ENCODE results near the gene TBC1D16. TPM values are rescaled to one million over a fixed set of nuclear protein-coding genes. Genes with fewer than 3 reads are reported as not detected.

Gene TBC1D16
- total and polyA plus RNA-seq, 2 donors (not counting 1 experiment from before 2014, with no cell fraction given): 0.82 to 2.7 TPM

DNA sequence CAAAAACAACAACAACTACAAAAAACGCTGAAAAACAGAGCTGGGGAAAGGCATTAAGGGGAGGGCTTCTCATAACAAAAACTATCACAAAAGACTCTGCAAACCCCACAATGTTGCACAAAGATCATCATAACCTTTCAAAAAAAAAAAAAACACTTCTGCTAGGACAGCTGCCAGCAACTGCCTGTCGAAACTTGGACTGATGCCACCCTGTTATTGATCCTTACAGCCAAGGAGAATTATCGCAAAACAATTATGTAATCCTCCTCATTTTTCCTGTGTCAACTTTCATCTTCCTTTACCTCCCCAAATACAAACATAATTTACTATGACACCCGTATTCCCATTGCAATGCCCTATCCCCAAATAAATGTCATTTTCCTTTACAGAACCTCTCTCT is 10.0 kb upstream of the TBC1D16 start:
- H3K27me3 ChIP-seq (replicated peaks in 1 of 4; ENCODE audit: control extremely low read depth in 1 of 4, control insufficient read depth in 3 of 4, insufficient read depth in 4 of 4, low read length in 3 of 4): no peaks in the 10 kb centered on the region

DNA sequence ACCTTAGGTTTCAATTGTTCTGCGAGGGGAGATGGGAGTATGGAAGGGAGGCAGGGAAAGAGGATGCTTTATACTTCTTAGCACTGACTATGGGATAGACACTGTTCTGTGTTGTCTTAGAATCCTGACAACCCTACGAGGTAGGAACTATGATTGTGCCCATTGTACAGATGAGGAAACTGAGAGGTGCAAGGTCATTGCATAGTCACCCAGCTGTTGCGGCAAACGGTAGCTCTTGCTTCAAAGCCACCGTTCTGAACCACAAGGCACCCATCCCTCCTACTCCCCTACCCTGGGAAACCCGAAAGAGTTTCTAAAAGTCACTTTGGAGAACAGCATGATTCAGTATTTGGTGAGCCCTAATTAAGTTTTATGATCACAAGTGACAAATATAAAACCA is 8.3 kb upstream of the TBC1D16 start:
- no peak for DNase-seq
- Histone ChIP-seq H3K27ac (ENCODE audit: low read length in 2 of 2) (no peak overlapping the region), H3K36me3 (replicated peaks in 1 of 2; ENCODE audit: control extremely low read depth in 1 of 2, control insufficient read depth in 1 of 2, extremely low read depth in 1 of 2, insufficient read depth in 2 of 2, low read length in 1 of 2) (no peaks in the 10 kb centered on the region), H3K27me3 (replicated peaks in 1 of 4; ENCODE audit: control extremely low read depth in 1 of 4, control insufficient read depth in 3 of 4, insufficient read depth in 4 of 4, low read length in 3 of 4) (no peaks in the 10 kb centered on the region), H3K9me3 (ENCODE audit: control extremely low read depth in 1 of 3, control insufficient read depth in 2 of 3, insufficient read depth in 1 of 3, low read length in 2 of 3) (no peaks in the 10 kb centered on the region), H3K9ac (ENCODE audit: low read length) (no peak overlapping the region), H4K20me1 (ENCODE audit: control insufficient read depth, insufficient read depth, low read length, poor library complexity, severe bottlenecking) (no peaks in the 10 kb centered on the region), H3K79me2 (ENCODE audit: control insufficient read depth, insufficient read depth, low read length) (no peaks in the 10 kb centered on the region), H3K4me1 (ENCODE audit: control insufficient read depth in 2 of 2, insufficient read depth in 2 of 2, low read length in 2 of 2) (no peaks in the 10 kb centered on the region), H3K4me3 (ENCODE audit: control extremely low read depth in 1 of 5, extremely low read depth in 1 of 5, insufficient read depth in 1 of 5, low read depth in 2 of 5, low read length in 4 of 5) (no peak overlapping the region), H3K4me2 (replicated peaks; ENCODE audit: low read depth, low read length, poor library complexity, severe bottlenecking) (no peak overlapping the region), H2AFZ (ENCODE audit: insufficient read depth, low read depth, low read length, poor library complexity, severe bottlenecking) (no peak overlapping the region)
- Mint-ChIP-seq H3K4me3 (no peak overlapping the region), H3K27ac (no peak overlapping the region), H3K4me1 (no peaks in the 10 kb centered on the region), H3K27me3 (peaks cover 9% of the 10 kb centered on the region), H3K9me3 (ENCODE audit: insufficient read depth) (peaks cover 2% of the 10 kb centered on the region)
- ChIA-PET POLR2A (no interaction called here), CTCF (no interaction called here)
- intact Hi-C loops (cut with micrococcal nuclease): no loop called here
- no peak for TF ChIP-seq EZH2 (IDR thresholded peaks at IDR 0.05; ENCODE audit: borderline replicate concordance, insufficient read depth, low read depth, low read length, poor library complexity, severe bottlenecking)
- 90% methylated on average over 2 of the region's 6 CpGs for WGBS (ENCODE audit: insufficient coverage)
- no peak for ATAC-seq (ENCODE audit: low read depth)

More for the DNA sequence above, 10.0 kb upstream of the TBC1D16 start:
- Histone ChIP-seq H4K20me1 (ENCODE audit: control insufficient read depth, insufficient read depth, low read length, poor library complexity, severe bottlenecking) (no peaks in the 10 kb centered on the region), H3K4me2 (replicated peaks; ENCODE audit: low read depth, low read length, poor library complexity, severe bottlenecking) (no peak overlapping the region), H3K9me3 (ENCODE audit: control extremely low read depth in 1 of 3, control insufficient read depth in 2 of 3, insufficient read depth in 1 of 3, low read length in 2 of 3) (no peaks in the 10 kb centered on the region), H3K36me3 (replicated peaks in 1 of 2; ENCODE audit: control extremely low read depth in 1 of 2, control insufficient read depth in 1 of 2, extremely low read depth in 1 of 2, insufficient read depth in 2 of 2, low read length in 1 of 2) (no peaks in the 10 kb centered on the region), H3K4me3 (ENCODE audit: control extremely low read depth in 1 of 5, extremely low read depth in 1 of 5, insufficient read depth in 1 of 5, low read depth in 2 of 5, low read length in 4 of 5) (no peak overlapping the region), H3K79me2 (ENCODE audit: control insufficient read depth, insufficient read depth, low read length) (no peaks in the 10 kb centered on the region), H3K4me1 (ENCODE audit: control insufficient read depth in 2 of 2, insufficient read depth in 2 of 2, low read length in 2 of 2) (no peaks in the 10 kb centered on the region), H2AFZ (ENCODE audit: insufficient read depth, low read depth, low read length, poor library complexity, severe bottlenecking) (no peak overlapping the region), H3K9ac (ENCODE audit: low read length) (no peak overlapping the region), H3K27ac (ENCODE audit: low read length in 2 of 2) (no peak overlapping the region)
- intact Hi-C loops (cut with micrococcal nuclease): no loop called here
- WGBS (ENCODE audit: insufficient coverage): 77% methylated on average over 2 of the region's 4 CpGs
- POLR2A ChIA-PET: no interaction called here
- no peak for DNase-seq
- H3K27ac Mint-ChIP-seq: no peak overlapping the region
- H3K9me3 Mint-ChIP-seq (ENCODE audit: insufficient read depth): peaks cover 2% of the 10 kb centered on the region
- H3K27me3 Mint-ChIP-seq: peaks cover 7% of the 10 kb centered on the region
- H3K4me1 Mint-ChIP-seq: no peaks in the 10 kb centered on the region
- CTCF ChIA-PET: no interaction called here
- H3K4me3 Mint-ChIP-seq: no peak overlapping the region
- TF ChIP-seq EZH2 (IDR thresholded peaks at IDR 0.05; ENCODE audit: borderline replicate concordance, insufficient read depth, low read depth, low read length, poor library complexity, severe bottlenecking): no peak
- TF ChIP-seq, protein P1, sequence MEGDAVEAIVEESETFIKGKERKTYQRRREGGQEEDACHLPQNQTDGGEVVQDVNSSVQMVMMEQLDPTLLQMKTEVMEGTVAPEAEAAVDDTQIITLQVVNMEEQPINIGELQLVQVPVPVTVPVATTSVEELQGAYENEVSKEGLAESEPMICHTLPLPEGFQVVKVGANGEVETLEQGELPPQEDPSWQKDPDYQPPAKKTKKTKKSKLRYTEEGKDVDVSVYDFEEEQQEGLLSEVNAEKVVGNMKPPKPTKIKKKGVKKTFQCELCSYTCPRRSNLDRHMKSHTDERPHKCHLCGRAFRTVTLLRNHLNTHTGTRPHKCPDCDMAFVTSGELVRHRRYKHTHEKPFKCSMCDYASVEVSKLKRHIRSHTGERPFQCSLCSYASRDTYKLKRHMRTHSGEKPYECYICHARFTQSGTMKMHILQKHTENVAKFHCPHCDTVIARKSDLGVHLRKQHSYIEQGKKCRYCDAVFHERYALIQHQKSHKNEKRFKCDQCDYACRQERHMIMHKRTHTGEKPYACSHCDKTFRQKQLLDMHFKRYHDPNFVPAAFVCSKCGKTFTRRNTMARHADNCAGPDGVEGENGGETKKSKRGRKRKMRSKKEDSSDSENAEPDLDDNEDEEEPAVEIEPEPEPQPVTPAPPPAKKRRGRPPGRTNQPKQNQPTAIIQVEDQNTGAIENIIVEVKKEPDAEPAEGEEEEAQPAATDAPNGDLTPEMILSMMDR (IDR thresholded peaks at IDR 0.05): no peak
- ATAC-seq (ENCODE audit: low read depth): no peak

All from B cell (primary cell).